Transverse colon (tissue), 4 donors: ENCODE measurements around the gene SPSB3.

Source experiments
- POLR2AphosphoS5 ChIP-seq, 3 donors: sonication (generic); formaldehyde crosslinking; IDR thresholded peaks; one replicate each; pipeline ENCODE4 v1.6.1; 2016; ENCODE audit warnings: antibody characterized with exemption in 3 of 3
- TF ChIP-seq, protein P1 (sequence below), 5 experiments: fragments of 200-600 bp in 3 of 5; fragments of 450-650 bp in 2 of 5; sonication (generic) in 3 of 5; IDR thresholded peaks; 1 replicate in 2 of 5; 2 replicates in 3 of 5; pipeline ENCODE4 v1.5.1; 2016 to 2017; ENCODE audit warnings: antibody characterized with exemption in 5 of 5, inconsistent platforms in 3 of 5, mild to moderate bottlenecking in 2 of 5, moderate library complexity in 1 of 5

DNA sequence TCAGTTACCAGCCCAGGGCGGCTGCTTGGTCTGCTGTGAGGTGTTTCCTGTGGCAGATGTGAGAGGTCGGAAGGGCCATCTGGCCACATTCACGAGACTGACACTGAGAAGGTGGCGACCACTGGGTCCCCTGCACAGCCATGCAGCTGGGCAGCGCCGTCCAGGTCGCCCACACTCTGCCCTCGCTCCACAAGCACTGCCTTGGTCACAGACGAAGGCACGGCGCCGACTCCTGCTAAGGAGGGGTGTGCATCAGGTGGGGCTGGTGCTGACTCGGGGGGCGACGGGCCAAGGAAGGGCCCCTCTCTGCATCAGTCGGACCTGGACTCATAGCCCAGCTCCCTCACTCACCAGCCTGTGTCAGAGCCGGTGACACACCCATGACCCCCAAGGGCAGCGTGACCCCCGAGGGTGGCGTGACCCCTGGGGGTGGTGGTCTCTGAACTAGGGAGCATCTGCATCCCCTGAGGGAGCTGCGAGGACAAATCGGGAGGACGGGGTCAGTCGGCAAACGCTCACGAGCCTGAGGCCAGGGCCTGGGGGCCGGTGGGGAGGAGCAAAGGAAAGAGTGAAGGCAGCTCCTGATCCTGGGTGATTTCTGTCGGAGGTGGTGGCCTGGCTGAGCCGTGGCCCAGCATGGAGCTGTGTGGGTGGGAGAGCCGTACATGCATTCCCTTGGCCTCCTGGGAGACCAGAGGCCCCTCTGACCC is 41.4 kb downstream of the SPSB3 start:
- TF ChIP-seq, protein P1, sequence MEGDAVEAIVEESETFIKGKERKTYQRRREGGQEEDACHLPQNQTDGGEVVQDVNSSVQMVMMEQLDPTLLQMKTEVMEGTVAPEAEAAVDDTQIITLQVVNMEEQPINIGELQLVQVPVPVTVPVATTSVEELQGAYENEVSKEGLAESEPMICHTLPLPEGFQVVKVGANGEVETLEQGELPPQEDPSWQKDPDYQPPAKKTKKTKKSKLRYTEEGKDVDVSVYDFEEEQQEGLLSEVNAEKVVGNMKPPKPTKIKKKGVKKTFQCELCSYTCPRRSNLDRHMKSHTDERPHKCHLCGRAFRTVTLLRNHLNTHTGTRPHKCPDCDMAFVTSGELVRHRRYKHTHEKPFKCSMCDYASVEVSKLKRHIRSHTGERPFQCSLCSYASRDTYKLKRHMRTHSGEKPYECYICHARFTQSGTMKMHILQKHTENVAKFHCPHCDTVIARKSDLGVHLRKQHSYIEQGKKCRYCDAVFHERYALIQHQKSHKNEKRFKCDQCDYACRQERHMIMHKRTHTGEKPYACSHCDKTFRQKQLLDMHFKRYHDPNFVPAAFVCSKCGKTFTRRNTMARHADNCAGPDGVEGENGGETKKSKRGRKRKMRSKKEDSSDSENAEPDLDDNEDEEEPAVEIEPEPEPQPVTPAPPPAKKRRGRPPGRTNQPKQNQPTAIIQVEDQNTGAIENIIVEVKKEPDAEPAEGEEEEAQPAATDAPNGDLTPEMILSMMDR (IDR thresholded peaks at IDR 0.05) = no peak
- no peak for TF ChIP-seq POLR2AphosphoS5 (IDR thresholded peaks at IDR 0.05)
